ENCODE measurements around the gene DMD.

- TF ChIP-seq, protein P1, sequence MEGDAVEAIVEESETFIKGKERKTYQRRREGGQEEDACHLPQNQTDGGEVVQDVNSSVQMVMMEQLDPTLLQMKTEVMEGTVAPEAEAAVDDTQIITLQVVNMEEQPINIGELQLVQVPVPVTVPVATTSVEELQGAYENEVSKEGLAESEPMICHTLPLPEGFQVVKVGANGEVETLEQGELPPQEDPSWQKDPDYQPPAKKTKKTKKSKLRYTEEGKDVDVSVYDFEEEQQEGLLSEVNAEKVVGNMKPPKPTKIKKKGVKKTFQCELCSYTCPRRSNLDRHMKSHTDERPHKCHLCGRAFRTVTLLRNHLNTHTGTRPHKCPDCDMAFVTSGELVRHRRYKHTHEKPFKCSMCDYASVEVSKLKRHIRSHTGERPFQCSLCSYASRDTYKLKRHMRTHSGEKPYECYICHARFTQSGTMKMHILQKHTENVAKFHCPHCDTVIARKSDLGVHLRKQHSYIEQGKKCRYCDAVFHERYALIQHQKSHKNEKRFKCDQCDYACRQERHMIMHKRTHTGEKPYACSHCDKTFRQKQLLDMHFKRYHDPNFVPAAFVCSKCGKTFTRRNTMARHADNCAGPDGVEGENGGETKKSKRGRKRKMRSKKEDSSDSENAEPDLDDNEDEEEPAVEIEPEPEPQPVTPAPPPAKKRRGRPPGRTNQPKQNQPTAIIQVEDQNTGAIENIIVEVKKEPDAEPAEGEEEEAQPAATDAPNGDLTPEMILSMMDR (IDR thresholded peaks at IDR 0.05), result no peak
- TF ChIP-seq SMC3 (IDR thresholded peaks at IDR 0.05) (no peak), RAD21 (conservative IDR thresholded peaks at IDR 0.05 in 1 of 2, IDR thresholded peaks at IDR 0.05 in 1 of 2) (no peak), KDM5A (IDR thresholded peaks at IDR 0.05) (no peak), POLR2A (IDR thresholded peaks at IDR 0.05; ENCODE audit: low read length) (no peak), FOSL2 (IDR thresholded peaks at IDR 0.05) (no peak), FOSL2 (CRISPR knock-in tag; IDR thresholded peaks at IDR 0.05) (no peak), NR3C1 (IDR thresholded peaks at IDR 0.05) (no peak)
- TF ChIP-seq, protein P2, sequence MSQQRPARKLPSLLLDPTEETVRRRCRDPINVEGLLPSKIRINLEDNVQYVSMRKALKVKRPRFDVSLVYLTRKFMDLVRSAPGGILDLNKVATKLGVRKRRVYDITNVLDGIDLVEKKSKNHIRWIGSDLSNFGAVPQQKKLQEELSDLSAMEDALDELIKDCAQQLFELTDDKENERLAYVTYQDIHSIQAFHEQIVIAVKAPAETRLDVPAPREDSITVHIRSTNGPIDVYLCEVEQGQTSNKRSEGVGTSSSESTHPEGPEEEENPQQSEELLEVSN (IDR thresholded peaks at IDR 0.05; ENCODE audit: borderline replicate concordance, low read depth), result no peak
Measured at GRCh38 chrX:31499109-31499508, 1712.2 kb downstream of the DMD start.

Measured in A549 (cell line).